GM12873 (cell line): ENCODE measurements around the gene CUL9.

Source experiments
- TF ChIP-seq, protein P1 (sequence below): IDR thresholded peaks from 2 replicates; pipeline ENCODE4 v1.5.1; 2012; ENCODE audit warnings: low read depth, mild to moderate bottlenecking, moderate library complexity, low read length, control low read depth; ENCODE audit not compliant: insufficient read depth; ENCODE audit errors: missing control alignments

Gene CUL9

DNA sequence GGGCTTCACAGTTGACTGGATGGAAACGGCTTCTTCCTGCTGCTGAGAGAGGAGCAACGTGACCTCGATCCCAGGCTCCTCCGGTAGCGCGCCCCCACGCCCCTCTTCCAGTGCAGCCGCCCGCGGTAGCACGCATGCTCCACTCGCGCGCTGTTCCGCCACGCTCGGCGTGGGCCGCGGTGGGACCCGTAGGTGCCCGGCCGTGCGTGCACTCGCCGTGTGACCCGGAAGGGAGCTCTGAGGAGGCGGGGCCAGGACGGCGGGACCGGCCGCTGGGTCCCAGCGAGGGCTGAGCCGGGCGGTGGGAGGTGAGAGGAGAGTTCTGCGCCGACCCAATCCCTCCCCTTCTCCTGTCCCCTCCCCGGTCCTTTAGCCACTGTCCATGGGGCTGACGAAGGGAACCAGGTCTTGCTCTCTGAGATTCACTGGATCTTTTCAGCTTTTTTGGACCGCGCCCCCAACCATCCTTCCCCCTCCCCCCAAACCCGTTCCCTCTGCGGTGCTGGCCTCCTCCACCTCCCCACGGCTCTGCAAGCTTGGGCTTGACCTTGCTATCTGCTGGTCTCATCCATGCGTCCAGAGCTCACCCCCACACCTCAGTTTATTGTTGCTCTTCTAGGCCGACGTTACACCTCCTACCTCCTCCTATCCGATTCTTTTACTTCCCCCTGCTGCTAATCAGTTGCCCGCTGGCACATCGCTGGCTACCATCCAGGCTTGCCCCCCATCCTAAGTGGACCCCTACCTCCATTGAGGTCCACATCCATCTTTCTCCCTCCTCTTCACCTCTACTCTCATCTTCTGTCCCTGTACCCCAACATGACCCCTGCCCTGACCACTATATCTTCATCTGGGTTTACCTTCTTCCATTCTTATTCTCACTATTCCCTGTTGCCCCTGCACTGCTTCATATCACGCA lies at the start of gene CUL9:
TSS of gene CUL9 (plus strand) at position 255 of the 919 bp plus-strand sequence. CDS start 2,115 bp downstream, outside the sequence.
- TF ChIP-seq, protein P1, sequence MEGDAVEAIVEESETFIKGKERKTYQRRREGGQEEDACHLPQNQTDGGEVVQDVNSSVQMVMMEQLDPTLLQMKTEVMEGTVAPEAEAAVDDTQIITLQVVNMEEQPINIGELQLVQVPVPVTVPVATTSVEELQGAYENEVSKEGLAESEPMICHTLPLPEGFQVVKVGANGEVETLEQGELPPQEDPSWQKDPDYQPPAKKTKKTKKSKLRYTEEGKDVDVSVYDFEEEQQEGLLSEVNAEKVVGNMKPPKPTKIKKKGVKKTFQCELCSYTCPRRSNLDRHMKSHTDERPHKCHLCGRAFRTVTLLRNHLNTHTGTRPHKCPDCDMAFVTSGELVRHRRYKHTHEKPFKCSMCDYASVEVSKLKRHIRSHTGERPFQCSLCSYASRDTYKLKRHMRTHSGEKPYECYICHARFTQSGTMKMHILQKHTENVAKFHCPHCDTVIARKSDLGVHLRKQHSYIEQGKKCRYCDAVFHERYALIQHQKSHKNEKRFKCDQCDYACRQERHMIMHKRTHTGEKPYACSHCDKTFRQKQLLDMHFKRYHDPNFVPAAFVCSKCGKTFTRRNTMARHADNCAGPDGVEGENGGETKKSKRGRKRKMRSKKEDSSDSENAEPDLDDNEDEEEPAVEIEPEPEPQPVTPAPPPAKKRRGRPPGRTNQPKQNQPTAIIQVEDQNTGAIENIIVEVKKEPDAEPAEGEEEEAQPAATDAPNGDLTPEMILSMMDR = no peak

DNA sequence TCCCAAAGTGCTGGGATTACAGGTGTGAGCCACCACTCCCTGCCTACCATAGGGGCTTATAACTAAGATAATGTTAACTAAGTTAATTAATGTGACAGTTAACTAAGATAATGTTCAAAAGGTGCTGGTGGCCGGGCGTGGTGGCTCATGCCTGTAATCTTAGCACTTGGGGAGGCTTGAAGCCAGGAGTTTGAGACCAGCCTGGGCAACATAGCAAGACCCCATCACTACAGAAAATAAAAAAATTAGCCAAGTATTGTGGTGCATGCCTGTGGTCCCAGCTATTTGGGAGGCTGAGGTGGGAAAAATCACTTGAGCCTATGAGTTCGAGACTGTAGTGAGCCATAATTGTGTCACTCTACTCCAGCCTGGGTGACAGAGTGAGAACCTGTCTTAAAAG lies 43.7 kb upstream of the CUL9 start:
- TF ChIP-seq, protein P1 = no peak

DNA sequence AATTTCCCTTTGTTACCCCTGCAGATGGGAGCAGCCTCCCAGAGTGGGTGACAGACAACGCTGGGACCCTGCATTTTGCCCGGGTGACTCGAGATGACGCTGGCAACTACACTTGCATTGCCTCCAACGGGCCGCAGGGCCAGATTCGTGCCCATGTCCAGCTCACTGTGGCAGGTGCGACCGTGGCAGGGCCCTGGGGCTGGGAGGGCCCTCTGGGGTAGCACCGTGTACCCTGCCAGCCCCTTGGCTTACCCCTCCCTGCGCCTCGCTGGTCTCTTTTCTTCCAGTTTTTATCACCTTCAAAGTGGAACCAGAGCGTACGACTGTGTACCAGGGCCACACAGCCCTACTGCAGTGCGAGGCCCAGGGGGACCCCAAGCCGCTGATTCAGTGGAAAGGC lies 40.4 kb upstream of the CUL9 start:
- TF ChIP-seq, protein P1 = no peak

DNA sequence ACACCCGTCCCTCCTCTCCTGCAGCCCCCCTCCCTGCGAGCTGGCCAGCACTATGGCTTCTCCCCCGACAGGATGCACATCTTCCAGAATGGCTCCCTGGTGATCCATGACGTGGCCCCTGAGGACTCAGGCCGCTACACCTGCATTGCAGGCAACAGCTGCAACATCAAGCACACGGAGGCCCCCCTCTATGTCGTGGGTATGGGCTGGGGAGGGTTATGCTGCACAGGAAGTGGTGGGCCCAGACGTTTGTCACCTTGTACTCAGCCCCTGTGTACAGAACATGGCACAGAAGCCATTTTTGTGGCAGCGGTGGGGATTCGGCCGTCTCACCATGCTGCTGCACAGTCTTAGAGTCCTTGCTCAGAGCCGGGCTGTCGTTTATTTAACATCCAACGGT lies 39.9 kb upstream of the CUL9 start:
- TF ChIP-seq, protein P1 = no peak

DNA sequence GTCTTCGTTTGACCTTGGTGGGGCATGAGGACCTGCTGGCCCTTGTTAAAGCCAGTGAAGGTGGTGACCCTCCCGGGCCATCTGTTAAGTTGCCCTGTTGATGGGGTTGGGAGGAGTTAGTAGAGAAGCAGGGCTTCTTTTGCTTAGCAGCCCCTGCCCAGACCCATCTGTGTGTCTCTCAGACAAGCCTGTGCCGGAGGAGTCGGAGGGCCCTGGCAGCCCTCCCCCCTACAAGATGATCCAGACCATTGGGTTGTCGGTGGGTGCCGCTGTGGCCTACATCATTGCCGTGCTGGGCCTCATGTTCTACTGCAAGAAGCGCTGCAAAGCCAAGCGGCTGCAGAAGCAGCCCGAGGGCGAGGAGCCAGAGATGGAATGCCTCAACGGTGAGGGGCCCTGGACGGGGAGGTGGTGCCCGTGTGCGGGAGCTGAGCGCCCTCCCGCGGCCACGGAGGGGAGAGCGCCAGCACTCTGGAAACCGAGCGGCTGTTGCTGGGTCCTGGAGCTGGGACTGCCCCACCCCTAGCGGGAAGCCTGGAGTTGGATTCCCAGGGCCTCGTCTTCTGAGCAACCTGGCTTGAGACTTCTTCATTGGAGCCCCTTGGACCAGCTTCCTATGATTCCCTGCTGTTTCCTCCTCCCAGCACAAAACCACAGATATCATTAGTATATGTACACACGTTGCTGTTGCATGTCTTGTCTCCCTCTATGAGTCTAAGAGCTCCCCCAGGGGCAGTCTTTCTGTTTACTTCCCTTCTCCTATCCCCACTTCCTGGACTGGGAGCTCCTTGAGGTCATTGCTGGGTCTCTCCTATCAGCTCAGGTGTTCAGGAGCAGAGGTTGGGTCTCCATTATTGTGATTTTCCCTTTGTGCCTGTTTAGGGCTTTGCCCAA lies 38.5 kb upstream of the CUL9 start:
- TF ChIP-seq, protein P1 = peak; percentile 96

DNA sequence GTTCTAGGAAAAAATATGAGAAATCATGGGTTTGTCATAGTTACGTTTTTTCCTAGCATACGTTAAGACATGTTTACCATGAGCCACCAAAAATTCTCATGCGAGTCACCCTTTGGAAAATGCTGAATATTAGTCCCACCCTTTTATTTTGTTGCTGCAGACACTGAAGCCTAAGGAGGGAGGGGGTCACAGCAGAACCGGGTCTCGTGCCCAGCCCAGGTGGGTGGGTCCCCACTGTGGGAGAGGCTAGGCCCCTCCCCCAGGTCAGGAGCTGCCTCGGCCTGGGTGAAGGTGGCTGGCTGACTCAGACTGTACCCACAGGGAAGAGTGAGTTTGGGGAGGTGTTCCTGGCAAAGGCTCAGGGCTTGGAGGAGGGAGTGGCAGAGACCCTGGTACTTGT lies 37.1 kb upstream of the CUL9 start:
- TF ChIP-seq, protein P1 = no peak

DNA sequence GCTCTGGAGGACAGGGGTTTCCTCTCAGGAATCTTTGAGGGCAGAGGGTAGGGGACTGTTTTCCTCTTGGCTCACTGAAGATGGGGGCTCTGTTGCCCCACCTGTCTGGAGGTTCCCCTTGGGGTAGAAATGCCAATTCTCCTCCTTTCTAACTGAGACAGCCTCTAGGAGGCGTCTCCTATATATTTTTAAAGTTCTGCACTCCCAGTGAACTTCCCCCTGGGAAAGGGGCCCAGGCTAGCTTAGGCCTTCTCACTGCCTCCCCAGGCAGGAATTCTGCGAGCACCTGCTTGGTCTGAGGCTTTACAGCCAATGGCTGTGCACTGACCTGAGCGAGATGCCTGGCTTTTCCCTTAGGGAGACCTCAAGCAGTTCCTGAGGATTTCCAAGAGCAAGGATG lies 35.7 kb upstream of the CUL9 start:
- TF ChIP-seq, protein P1 = no peak
